Measurements from ENCODE around the gene HOXB3. TPM values are rescaled to one million over a fixed set of nuclear protein-coding genes. Genes with fewer than 3 reads are reported as not detected.

The HOXB3 gene
- polyA plus RNA-seq, 1 donor (not counting 4 experiments of a cell fraction or from before 2014, with no cell fraction given) = 1.1 TPM

GRCh38 chr17:48523010-48523409 lies 67.0 kb downstream of the HOXB3 start:
- Histone ChIP-seq H3K4me3 (ENCODE audit: control insufficient read depth in 2 of 3, extremely low read depth in 1 of 3, insufficient read depth in 2 of 3, low read depth in 1 of 3, low read length in 3 of 3) (no peak overlapping the region), H3K9me3 (ENCODE audit: control insufficient read depth, low read depth, low read length) (no peaks in the 10 kb centered on the region), H3K27me3 (ENCODE audit: control insufficient read depth, extremely low read depth, insufficient read depth, low read length) (peaks cover 8% of the 10 kb centered on the region), H3K27ac (ENCODE audit: control insufficient read depth, insufficient read depth, low read length) (no peak overlapping the region), H3K4me2 (ENCODE audit: control insufficient read depth, extremely low read depth, insufficient read depth, low read depth, low read length) (no peak overlapping the region), H2AFZ (ENCODE audit: control insufficient read depth, low read length) (no peak overlapping the region), H3K9ac (ENCODE audit: control insufficient read depth, extremely low read depth, insufficient read depth, low read length) (no peak overlapping the region), H3K36me3 (ENCODE audit: control insufficient read depth in 2 of 2, extremely low read depth in 1 of 2, insufficient read depth in 2 of 2, low read length in 2 of 2) (no peaks in the 10 kb centered on the region), H4K20me1 (ENCODE audit: control insufficient read depth, extremely low read depth, insufficient read depth, low read length) (no peaks in the 10 kb centered on the region), H3K9me1 (ENCODE audit: control insufficient read depth, extremely low read depth, insufficient read depth, low read length) (no peaks in the 10 kb centered on the region), H3K4me1 (ENCODE audit: control insufficient read depth, extremely low read depth, insufficient read depth, low read length) (no peaks in the 10 kb centered on the region), H3K79me2 (ENCODE audit: control insufficient read depth, insufficient read depth, low read length) (no peaks in the 10 kb centered on the region)
- DNase-seq (ENCODE audit: low read depth, low spot score) (no peak), FAIRE-seq (no peak)
- dilution Hi-C loops (cut with MboI; ENCODE audit: extremely low pct_ligation_motif_present, low sequenced_read_pairs) = no loop called here
- TF ChIP-seq CTCF (optimal IDR thresholded peaks at IDR 0.05 in 1 of 3, IDR thresholded peaks at IDR 0.05 in 1 of 3, conservative IDR thresholded peaks at IDR 0.05 in 1 of 3; ENCODE audit: extremely low read depth in 1 of 3, insufficient read depth in 2 of 3, low read length in 3 of 3) (peak in 2 of 3 experiments; percentile 31 to 40), EZH2 (IDR thresholded peaks at IDR 0.05; ENCODE audit: low read length) (no peak)

- dilution Hi-C loops (cut with MboI; ENCODE audit: extremely low pct_ligation_motif_present, low sequenced_read_pairs) = no loop called here
- TF ChIP-seq EZH2 (IDR thresholded peaks at IDR 0.05; ENCODE audit: low read length) (no peak), CTCF (optimal IDR thresholded peaks at IDR 0.05 in 1 of 3, IDR thresholded peaks at IDR 0.05 in 1 of 3, conservative IDR thresholded peaks at IDR 0.05 in 1 of 3; ENCODE audit: extremely low read depth in 1 of 3, insufficient read depth in 2 of 3, low read length in 3 of 3) (no peak)
- Histone ChIP-seq H3K27ac (ENCODE audit: control insufficient read depth, insufficient read depth, low read length) (no peak overlapping the region), H3K4me1 (ENCODE audit: control insufficient read depth, extremely low read depth, insufficient read depth, low read length) (no peaks in the 10 kb centered on the region), H3K4me2 (ENCODE audit: control insufficient read depth, extremely low read depth, insufficient read depth, low read depth, low read length) (no peak overlapping the region), H3K9me1 (ENCODE audit: control insufficient read depth, extremely low read depth, insufficient read depth, low read length) (no peaks in the 10 kb centered on the region), H3K4me3 (ENCODE audit: control insufficient read depth in 2 of 3, extremely low read depth in 1 of 3, insufficient read depth in 2 of 3, low read depth in 1 of 3, low read length in 3 of 3) (no peak overlapping the region), H2AFZ (ENCODE audit: control insufficient read depth, low read length) (no peak overlapping the region), H3K9ac (ENCODE audit: control insufficient read depth, extremely low read depth, insufficient read depth, low read length) (no peak overlapping the region), H3K27me3 (ENCODE audit: control insufficient read depth, extremely low read depth, insufficient read depth, low read length) (peaks cover 14% of the 10 kb centered on the region), H3K79me2 (ENCODE audit: control insufficient read depth, insufficient read depth, low read length) (no peaks in the 10 kb centered on the region), H3K36me3 (ENCODE audit: control insufficient read depth in 2 of 2, extremely low read depth in 1 of 2, insufficient read depth in 2 of 2, low read length in 2 of 2) (no peaks in the 10 kb centered on the region), H4K20me1 (ENCODE audit: control insufficient read depth, extremely low read depth, insufficient read depth, low read length) (no peaks in the 10 kb centered on the region), H3K9me3 (ENCODE audit: control insufficient read depth, low read depth, low read length) (no peaks in the 10 kb centered on the region)
- no peak for DNase-seq (ENCODE audit: low read depth, low spot score)
- FAIRE-seq = no peak
Observed at GRCh38 chr17:48522031-48522653, 67.9 kb downstream of the HOXB3 start.
